ENCODE data around the gene ZNF74.
"Not testable (repeated sequence)": the region's sequence is repeated elsewhere in the genome, so short reads cannot be mapped to it uniquely, and the experiment has no call there.

ZNF74 gene

DNA sequence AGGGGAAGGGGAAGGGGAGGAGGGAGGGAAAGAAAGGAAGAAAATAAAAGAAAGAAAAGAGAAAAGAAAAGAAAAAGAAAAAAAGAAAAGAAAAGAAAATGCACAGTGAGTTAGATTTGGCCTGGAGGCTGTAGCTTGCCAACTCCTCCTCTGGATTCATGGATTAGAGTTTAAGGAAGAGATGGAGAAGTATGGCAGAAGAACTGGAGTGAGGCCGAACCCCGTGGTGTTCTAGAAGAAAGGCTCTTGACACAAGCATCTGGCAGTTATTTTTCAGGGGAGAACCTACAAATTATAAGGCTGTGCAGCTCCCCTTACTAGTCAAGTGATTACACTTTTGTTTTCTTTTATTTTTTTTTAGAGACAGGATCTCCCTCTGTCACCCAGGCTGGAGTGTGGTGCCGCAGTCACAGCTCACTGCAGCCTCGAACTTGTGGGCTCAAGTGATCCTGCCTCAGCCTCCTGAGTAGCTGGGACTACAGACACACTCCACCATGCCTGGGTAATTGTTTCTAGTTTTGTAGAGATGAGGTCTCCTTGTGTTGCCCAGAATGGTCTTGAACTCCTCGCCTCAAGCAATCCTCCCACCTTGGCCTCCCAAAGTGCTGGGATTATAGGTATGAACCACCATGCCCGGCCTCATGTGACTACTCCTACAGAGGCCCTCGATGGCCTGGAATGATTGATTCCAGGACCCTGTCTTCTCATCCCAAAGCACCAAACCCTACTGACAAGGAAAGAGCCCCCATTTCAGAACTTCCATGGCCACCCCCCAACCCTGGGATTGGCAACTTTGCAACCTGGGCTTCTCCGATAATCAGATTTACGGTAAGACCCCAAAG is 19.5 kb downstream of the ZNF74 start:
- Histone ChIP-seq H3K4me3 (ENCODE audit: low read depth, low read length) (no peak overlapping the region), H3K4me2 (ENCODE audit: low read length) (no peak overlapping the region), H3K9ac (no peak overlapping the region), H3K79me2 (no peaks in the 10 kb centered on the region), H3K27me3 (ENCODE audit: control insufficient read depth, insufficient read depth, low read length) (no peaks in the 10 kb centered on the region), H2AFZ (no peak overlapping the region), H3K36me3 (ENCODE audit: control insufficient read depth, insufficient read depth, low read length) (no peaks in the 10 kb centered on the region), H3K9me3 (ENCODE audit: control insufficient read depth, low read length) (no peaks in the 10 kb centered on the region), H3K27ac (no peak overlapping the region), H3K4me1 (no peaks in the 10 kb centered on the region)
- TF ChIP-seq, protein P1, sequence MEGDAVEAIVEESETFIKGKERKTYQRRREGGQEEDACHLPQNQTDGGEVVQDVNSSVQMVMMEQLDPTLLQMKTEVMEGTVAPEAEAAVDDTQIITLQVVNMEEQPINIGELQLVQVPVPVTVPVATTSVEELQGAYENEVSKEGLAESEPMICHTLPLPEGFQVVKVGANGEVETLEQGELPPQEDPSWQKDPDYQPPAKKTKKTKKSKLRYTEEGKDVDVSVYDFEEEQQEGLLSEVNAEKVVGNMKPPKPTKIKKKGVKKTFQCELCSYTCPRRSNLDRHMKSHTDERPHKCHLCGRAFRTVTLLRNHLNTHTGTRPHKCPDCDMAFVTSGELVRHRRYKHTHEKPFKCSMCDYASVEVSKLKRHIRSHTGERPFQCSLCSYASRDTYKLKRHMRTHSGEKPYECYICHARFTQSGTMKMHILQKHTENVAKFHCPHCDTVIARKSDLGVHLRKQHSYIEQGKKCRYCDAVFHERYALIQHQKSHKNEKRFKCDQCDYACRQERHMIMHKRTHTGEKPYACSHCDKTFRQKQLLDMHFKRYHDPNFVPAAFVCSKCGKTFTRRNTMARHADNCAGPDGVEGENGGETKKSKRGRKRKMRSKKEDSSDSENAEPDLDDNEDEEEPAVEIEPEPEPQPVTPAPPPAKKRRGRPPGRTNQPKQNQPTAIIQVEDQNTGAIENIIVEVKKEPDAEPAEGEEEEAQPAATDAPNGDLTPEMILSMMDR (IDR thresholded peaks at IDR 0.05): no peak

DNA sequence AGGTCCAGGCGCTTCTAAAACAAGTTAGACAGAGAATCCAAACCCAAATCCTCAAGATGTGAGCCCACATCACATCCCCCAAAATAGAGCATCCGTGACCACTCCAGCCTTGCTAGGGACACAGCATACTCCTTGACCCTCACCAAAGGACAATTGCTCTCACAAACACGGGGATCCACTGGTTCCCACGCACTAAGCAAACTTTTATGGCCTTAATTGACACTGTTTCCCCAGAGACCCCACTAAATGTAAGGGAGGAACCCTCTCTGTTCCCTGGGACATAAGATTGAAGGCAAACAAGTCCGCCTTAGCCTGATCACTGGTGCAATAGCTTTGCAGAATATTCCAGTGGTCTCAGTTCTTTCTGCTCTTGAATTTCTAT is 20.1 kb downstream of the ZNF74 start:
- no peak overlapping the region for H3K4me3 ChIP-seq (ENCODE audit: low read depth, low read length)
- H3K9ac ChIP-seq: no peak overlapping the region

DNA sequence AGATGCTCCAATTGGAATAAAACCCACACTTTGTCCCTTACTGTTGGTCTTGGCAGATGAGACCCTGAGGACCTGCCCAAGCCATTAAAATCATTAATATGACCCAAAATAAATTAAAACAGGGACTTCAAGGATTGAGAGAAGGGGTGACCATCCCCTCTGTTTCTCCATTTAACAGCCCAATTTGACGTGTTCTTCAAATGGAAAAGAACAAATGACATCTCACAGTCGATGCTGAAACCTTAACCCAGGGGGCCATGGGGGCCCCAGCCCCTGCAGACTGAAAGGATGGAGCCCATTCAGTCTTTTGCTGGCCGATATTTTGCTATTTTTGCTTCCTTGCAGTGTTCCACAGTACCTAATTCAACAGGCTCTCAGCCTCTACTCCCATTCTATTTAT is 20.5 kb downstream of the ZNF74 start:
- Histone ChIP-seq H3K4me2 (ENCODE audit: low read length) (no peak overlapping the region), H2AFZ (no peak overlapping the region), H3K9ac (no peak overlapping the region), H3K4me3 (ENCODE audit: low read depth, low read length) (no peak overlapping the region), H3K36me3 (ENCODE audit: control insufficient read depth, insufficient read depth, low read length) (no peaks in the 10 kb centered on the region), H3K79me2 (no peaks in the 10 kb centered on the region), H3K27ac (no peak overlapping the region), H3K9me3 (ENCODE audit: control insufficient read depth, low read length) (no peaks in the 10 kb centered on the region), H3K4me1 (no peaks in the 10 kb centered on the region), H3K27me3 (ENCODE audit: control insufficient read depth, insufficient read depth, low read length) (no peaks in the 10 kb centered on the region)
- TF ChIP-seq, protein P1 (IDR thresholded peaks at IDR 0.05): no peak

More for the DNA sequence above, 20.1 kb downstream of the ZNF74 start:
- no peaks in the 10 kb centered on the region for H3K9me3 ChIP-seq (ENCODE audit: control insufficient read depth, low read length)
- H2AFZ ChIP-seq: no peak overlapping the region
- H3K27ac ChIP-seq: no peak overlapping the region
- no peaks in the 10 kb centered on the region for H3K36me3 ChIP-seq (ENCODE audit: control insufficient read depth, insufficient read depth, low read length)
- TF ChIP-seq, protein P1 (IDR thresholded peaks at IDR 0.05): no peak
- H3K4me1 ChIP-seq: no peaks in the 10 kb centered on the region
- H3K79me2 ChIP-seq: no peaks in the 10 kb centered on the region
- no peaks in the 10 kb centered on the region for H3K27me3 ChIP-seq (ENCODE audit: control insufficient read depth, insufficient read depth, low read length)
- no peak overlapping the region for H3K4me2 ChIP-seq (ENCODE audit: low read length)

DNA sequence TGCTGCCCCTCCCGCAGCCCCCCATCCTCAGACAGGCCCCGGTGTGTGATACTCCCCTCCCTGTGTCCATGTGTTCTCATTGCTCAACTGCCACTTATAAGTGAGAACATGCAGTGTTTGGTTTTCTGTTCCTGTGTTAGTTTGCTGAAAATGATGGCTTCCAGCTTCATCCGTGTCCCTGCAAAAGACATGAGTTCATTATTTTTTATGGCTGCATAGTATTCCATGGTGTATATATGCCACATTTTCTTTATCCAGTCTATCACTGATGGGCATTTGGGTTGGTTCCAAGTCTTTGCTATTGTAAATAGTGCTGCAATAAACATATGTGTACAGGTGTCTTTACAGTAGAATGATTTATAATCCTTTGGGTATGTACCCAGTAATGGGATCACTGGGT is 21.3 kb downstream of the ZNF74 start:
- H3K9me3 ChIP-seq (ENCODE audit: control insufficient read depth, low read length); H3K79me2 ChIP-seq; H3K27me3 ChIP-seq (ENCODE audit: control insufficient read depth, insufficient read depth, low read length); H3K4me1 ChIP-seq; H3K4me3 ChIP-seq (ENCODE audit: low read depth, low read length); H3K9ac ChIP-seq; H2AFZ ChIP-seq; H3K36me3 ChIP-seq (ENCODE audit: control insufficient read depth, insufficient read depth, low read length); H3K27ac ChIP-seq; H3K4me2 ChIP-seq (ENCODE audit: low read length): not testable (repeated sequence)

DNA sequence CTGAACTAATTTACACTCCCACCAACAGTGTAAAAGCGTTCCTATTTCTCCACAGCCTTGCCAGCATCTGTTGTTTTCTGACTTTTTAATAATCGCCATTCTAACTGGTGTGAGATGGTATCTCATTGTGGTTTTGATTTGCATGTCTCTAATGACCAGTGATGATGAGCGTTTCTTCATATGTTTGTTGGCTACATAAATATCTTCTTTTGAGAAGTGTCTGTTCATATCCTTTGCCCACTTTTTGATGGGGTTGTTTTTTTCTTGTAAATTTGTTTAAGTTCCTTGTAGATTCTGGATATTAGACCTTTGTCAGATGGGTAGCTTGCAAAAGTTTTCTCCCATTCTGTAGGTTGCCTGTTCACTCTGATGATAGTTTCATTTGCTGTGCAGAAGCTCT is 21.7 kb downstream of the ZNF74 start:
- H3K27me3 ChIP-seq (ENCODE audit: control insufficient read depth, insufficient read depth, low read length); H3K9me3 ChIP-seq (ENCODE audit: control insufficient read depth, low read length); H3K4me2 ChIP-seq (ENCODE audit: low read length); H3K36me3 ChIP-seq (ENCODE audit: control insufficient read depth, insufficient read depth, low read length); H2AFZ ChIP-seq; H3K9ac ChIP-seq; H3K79me2 ChIP-seq; H3K27ac ChIP-seq; H3K4me1 ChIP-seq; H3K4me3 ChIP-seq (ENCODE audit: low read depth, low read length): not testable (repeated sequence)

Data from parathyroid adenoma (tissue), 2 donors.